ENCODE measurements around the gene DDC. TPM values are rescaled to one million over a fixed set of nuclear protein-coding genes. Genes with fewer than 3 reads are reported as not detected.
"Not testable (repeated sequence)": the region's sequence is repeated elsewhere in the genome, so short reads cannot be mapped to it uniquely, and the experiment has no call there.

Gene DDC
- total RNA-seq, 1 donor from 2014 or later: 3.8 TPM

DNA sequence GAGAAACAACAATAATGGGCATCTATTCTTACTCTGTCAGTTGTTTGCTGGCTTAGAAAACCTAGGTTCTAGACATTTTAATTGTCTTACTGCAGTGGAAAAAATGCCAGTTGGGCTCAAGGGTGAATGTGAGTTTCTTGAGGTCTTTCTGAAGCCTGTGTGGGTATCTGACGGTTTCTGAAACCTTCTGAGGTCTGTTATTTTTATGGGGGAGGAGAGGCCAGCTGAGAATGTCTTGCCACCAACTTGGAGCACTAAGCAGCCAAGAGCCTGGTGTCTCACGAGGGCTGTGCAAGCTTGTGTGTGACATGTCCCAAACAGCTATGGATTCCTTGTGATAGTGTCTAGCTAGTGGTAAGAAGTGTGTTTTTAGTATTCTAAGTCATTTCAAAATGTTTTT, 24.2 kb upstream of the DDC start:
- no peak overlapping the region for H3K4me3 Mint-ChIP-seq (ENCODE audit: unreplicated experiment)
- H3K27ac Mint-ChIP-seq (ENCODE audit: unreplicated experiment): no peak overlapping the region
- TF ChIP-seq, protein P1, sequence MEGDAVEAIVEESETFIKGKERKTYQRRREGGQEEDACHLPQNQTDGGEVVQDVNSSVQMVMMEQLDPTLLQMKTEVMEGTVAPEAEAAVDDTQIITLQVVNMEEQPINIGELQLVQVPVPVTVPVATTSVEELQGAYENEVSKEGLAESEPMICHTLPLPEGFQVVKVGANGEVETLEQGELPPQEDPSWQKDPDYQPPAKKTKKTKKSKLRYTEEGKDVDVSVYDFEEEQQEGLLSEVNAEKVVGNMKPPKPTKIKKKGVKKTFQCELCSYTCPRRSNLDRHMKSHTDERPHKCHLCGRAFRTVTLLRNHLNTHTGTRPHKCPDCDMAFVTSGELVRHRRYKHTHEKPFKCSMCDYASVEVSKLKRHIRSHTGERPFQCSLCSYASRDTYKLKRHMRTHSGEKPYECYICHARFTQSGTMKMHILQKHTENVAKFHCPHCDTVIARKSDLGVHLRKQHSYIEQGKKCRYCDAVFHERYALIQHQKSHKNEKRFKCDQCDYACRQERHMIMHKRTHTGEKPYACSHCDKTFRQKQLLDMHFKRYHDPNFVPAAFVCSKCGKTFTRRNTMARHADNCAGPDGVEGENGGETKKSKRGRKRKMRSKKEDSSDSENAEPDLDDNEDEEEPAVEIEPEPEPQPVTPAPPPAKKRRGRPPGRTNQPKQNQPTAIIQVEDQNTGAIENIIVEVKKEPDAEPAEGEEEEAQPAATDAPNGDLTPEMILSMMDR (IDR thresholded peaks at IDR 0.05; ENCODE audit: partially characterized antibody, unreplicated experiment): no peak
- H3K4me1 Mint-ChIP-seq (ENCODE audit: low read depth, unreplicated experiment): peaks cover 13% of the 10 kb centered on the region
- H3K36me3 Mint-ChIP-seq (ENCODE audit: unreplicated experiment): peaks cover 28% of the 10 kb centered on the region
- H3K9me3 Mint-ChIP-seq (ENCODE audit: unreplicated experiment): peaks cover 12% of the 10 kb centered on the region
- H3K27me3 Mint-ChIP-seq (ENCODE audit: unreplicated experiment): no peaks in the 10 kb centered on the region
- no peak for DNase-seq

DNA sequence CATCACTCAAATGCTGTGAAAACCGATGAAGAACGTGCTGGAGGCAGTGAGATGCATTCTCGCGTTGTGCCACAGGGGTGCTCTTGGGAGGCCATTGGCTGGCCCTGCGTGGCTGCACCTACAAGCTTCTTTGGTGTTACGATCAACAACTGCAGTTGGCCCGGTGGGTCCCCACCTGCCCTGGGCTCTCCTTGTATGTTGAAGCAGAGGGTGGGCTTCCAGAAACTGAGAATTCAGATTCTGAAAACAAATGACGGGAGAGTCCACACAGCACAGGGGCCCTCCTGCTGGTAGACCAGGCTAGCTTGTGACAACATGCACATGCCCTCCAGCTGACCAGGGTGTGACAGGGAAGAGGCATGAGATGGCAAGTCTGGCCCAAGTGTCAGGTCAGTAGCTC, 23.7 kb upstream of the DDC start:
- no peak overlapping the region for H3K27ac Mint-ChIP-seq (ENCODE audit: unreplicated experiment)
- peaks cover 29% of the 10 kb centered on the region for H3K36me3 Mint-ChIP-seq (ENCODE audit: unreplicated experiment)
- no peak for DNase-seq
- H3K27me3 Mint-ChIP-seq (ENCODE audit: unreplicated experiment): no peaks in the 10 kb centered on the region
- peaks cover 12% of the 10 kb centered on the region for H3K9me3 Mint-ChIP-seq (ENCODE audit: unreplicated experiment)
- TF ChIP-seq, protein P1 (IDR thresholded peaks at IDR 0.05; ENCODE audit: partially characterized antibody, unreplicated experiment): no peak
- H3K4me3 Mint-ChIP-seq (ENCODE audit: unreplicated experiment): no peak overlapping the region
- peaks cover 13% of the 10 kb centered on the region for H3K4me1 Mint-ChIP-seq (ENCODE audit: low read depth, unreplicated experiment)

DNA sequence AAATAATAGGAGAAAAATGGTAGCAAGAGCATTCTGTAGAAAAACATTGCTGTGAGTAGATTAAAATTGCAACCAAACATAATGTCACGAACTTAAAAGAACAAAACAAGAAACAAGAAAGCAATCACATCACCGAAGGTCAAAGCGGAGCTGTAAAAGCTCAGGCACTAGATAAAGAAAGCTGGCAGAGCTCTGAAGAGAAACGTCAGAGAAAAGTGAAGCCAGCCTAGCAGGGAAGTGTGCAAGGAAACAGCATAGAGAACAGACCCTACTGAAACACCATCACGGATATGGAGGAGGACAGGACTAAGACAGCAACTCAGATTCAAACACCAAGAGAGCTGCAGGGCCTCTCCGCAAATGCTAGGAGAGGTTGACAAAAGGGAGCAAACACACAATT, 22.5 kb upstream of the DDC start:
- Mint-ChIP-seq H3K36me3 (ENCODE audit: unreplicated experiment) (peaks cover 34% of the 10 kb centered on the region), H3K9me3 (ENCODE audit: unreplicated experiment) (peaks cover 13% of the 10 kb centered on the region), H3K27me3 (ENCODE audit: unreplicated experiment) (no peaks in the 10 kb centered on the region), H3K4me1 (ENCODE audit: low read depth, unreplicated experiment) (peaks cover 13% of the 10 kb centered on the region), H3K4me3 (ENCODE audit: unreplicated experiment) (no peak overlapping the region), H3K27ac (ENCODE audit: unreplicated experiment) (no peak overlapping the region)
- TF ChIP-seq, protein P1 (IDR thresholded peaks at IDR 0.05; ENCODE audit: partially characterized antibody, unreplicated experiment): no peak
- no peak for DNase-seq

DNA sequence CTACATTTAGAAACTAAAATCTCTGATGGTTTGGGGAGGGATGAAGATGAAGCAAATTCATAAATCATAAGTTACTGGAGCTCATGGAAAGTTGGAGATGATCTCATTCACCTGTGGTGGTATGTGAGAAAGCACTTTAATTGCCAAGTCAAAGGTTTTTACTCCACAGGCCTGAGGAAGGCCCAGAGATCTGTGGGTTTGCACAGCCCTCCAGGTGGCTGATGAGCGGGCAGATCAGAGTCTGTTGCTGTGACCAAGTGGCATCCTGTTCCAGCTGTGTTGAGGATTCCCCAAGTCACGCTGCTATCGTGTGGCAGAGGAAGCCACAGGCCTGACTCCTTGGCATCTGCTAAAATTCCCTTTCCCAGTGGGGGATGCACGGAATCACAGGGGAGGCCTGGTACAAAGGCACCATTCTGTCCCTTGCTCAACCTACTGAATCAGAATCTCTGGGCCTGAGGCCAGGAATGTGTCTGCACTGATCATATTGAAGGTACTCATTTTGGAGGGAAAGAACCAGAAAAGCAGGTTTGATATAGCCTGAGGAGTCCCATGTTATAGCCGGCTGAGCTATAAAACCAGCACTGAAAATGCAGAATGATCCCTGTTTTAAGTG, 19.7 kb upstream of the DDC start:
- DNase-seq: no peak
- Mint-ChIP-seq H3K27me3 (ENCODE audit: unreplicated experiment) (no peaks in the 10 kb centered on the region), H3K4me1 (ENCODE audit: low read depth, unreplicated experiment) (peaks cover 8% of the 10 kb centered on the region), H3K9me3 (ENCODE audit: unreplicated experiment) (peaks cover 14% of the 10 kb centered on the region), H3K36me3 (ENCODE audit: unreplicated experiment) (peaks cover 19% of the 10 kb centered on the region), H3K4me3 (ENCODE audit: unreplicated experiment) (no peak overlapping the region), H3K27ac (ENCODE audit: unreplicated experiment) (no peak overlapping the region)
- TF ChIP-seq, protein P1 (IDR thresholded peaks at IDR 0.05; ENCODE audit: partially characterized antibody, unreplicated experiment): no peak

DNA sequence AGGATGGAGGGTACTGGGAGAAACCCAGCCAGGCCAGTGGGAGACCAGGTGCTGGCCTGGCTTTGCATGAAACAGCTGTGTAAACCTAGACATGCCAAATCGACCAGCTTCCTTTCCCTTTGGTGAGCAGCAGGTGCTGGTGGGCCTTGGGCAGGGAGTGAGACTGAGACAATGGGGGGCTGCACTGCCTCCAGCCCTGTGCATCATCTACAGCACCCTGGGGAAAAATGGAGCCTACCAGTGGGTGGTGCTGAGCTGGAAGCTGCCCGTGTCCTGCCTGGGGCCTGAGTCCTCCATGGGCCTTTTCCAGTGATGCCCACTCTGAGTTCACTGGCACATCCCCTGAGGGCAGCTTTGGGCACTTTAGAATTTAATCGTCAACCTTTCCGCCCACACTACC, 19.2 kb upstream of the DDC start:
- Mint-ChIP-seq H3K9me3 (ENCODE audit: unreplicated experiment) (peaks cover 14% of the 10 kb centered on the region), H3K27ac (ENCODE audit: unreplicated experiment) (no peak overlapping the region), H3K27me3 (ENCODE audit: unreplicated experiment) (no peaks in the 10 kb centered on the region), H3K4me1 (ENCODE audit: low read depth, unreplicated experiment) (peaks cover 12% of the 10 kb centered on the region), H3K36me3 (ENCODE audit: unreplicated experiment) (peaks cover 19% of the 10 kb centered on the region), H3K4me3 (ENCODE audit: unreplicated experiment) (no peak overlapping the region)
- TF ChIP-seq, protein P1 (IDR thresholded peaks at IDR 0.05; ENCODE audit: partially characterized antibody, unreplicated experiment): no peak
- no peak for DNase-seq

DNA sequence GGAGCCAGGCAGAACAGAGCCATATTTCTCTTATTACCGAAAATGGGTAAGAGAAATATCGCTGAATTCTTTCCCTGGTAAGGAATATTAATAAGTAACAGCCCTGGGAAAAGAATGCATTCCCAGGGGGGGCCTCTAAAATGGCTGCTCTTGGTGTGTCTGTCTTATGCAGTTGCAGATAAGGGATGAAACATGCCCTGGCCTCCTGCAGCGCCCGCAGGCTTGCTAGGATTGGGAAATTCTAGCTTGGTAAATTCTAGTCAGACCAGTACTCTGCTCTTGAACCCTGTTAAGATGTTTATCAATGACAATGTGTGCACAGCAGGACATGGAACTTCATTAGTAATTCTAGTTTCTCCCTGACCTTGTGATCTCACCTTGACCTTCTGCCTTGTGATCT, 18.1 kb upstream of the DDC start:
- H3K4me3 Mint-ChIP-seq (ENCODE audit: unreplicated experiment); H3K27me3 Mint-ChIP-seq (ENCODE audit: unreplicated experiment); DNase-seq: not testable (repeated sequence)
- Mint-ChIP-seq H3K27ac (ENCODE audit: unreplicated experiment) (peak overlapping the region; percentile 28), H3K4me1 (ENCODE audit: low read depth, unreplicated experiment) (peaks cover 22% of the 10 kb centered on the region), H3K9me3 (ENCODE audit: unreplicated experiment) (peaks cover 14% of the 10 kb centered on the region), H3K36me3 (ENCODE audit: unreplicated experiment) (peaks cover 19% of the 10 kb centered on the region)

DNA sequence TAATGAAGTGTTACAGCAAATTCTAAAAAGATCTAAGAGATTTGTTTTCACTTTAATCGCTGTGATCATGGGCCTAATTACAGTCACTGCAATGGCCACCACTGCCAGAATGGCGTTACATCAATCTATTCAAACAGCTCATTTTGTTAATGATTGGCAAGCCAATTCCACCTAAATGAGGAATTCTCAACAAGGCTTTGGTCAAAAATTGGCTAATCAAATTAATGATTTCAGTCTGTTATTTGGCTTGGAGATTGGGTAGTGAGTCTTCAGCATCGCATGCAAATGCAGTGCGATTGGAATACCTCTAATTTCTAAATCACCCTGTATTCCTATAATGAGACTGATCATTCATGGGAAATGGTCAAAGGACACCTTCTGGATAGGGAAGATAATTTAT, 17.1 kb upstream of the DDC start:
- H3K27ac Mint-ChIP-seq (ENCODE audit: unreplicated experiment); H3K27me3 Mint-ChIP-seq (ENCODE audit: unreplicated experiment); H3K4me3 Mint-ChIP-seq (ENCODE audit: unreplicated experiment); DNase-seq: not testable (repeated sequence)
- Mint-ChIP-seq H3K36me3 (ENCODE audit: unreplicated experiment) (peaks cover 24% of the 10 kb centered on the region), H3K9me3 (ENCODE audit: unreplicated experiment) (peaks cover 16% of the 10 kb centered on the region), H3K4me1 (ENCODE audit: low read depth, unreplicated experiment) (peaks cover 29% of the 10 kb centered on the region)

DNA sequence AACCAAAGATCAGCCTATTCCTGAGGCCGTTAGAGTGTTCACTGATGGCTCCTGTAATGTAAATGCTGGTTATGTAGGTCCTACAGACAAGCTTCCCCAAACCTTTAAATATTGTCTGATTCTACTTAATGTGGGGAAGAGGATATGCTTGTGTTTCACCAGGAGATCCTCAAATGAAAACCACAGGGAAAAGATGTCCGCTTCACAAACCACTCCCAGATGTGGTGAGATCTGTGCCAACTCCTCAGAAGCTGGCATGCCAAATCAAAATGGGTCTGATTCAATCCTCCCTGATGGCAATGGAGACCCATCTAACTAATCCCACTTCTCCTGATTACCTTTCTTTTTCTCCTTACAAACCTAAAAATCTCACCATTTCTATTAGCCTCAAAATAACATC, 15.5 kb upstream of the DDC start:
- peak overlapping the region; percentile 7 for H3K4me3 Mint-ChIP-seq (ENCODE audit: unreplicated experiment)
- DNase-seq; H3K27ac Mint-ChIP-seq (ENCODE audit: unreplicated experiment); H3K27me3 Mint-ChIP-seq (ENCODE audit: unreplicated experiment): not testable (repeated sequence)
- H3K36me3 Mint-ChIP-seq (ENCODE audit: unreplicated experiment): peaks cover 23% of the 10 kb centered on the region
- H3K9me3 Mint-ChIP-seq (ENCODE audit: unreplicated experiment): peaks cover 16% of the 10 kb centered on the region
- H3K4me1 Mint-ChIP-seq (ENCODE audit: low read depth, unreplicated experiment): peaks cover 29% of the 10 kb centered on the region

All from glutamatergic neuron (in vitro differentiated cells).